ENCODE data around the gene PEMT.
"Not testable (repeated sequence)": the region's sequence is repeated elsewhere in the genome, so short reads cannot be mapped to it uniquely, and the experiment has no call there.

Gene PEMT, protein sequence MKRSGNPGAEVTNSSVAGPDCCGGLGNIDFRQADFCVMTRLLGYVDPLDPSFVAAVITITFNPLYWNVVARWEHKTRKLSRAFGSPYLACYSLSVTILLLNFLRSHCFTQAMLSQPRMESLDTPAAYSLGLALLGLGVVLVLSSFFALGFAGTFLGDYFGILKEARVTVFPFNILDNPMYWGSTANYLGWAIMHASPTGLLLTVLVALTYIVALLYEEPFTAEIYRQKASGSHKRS

DNA sequence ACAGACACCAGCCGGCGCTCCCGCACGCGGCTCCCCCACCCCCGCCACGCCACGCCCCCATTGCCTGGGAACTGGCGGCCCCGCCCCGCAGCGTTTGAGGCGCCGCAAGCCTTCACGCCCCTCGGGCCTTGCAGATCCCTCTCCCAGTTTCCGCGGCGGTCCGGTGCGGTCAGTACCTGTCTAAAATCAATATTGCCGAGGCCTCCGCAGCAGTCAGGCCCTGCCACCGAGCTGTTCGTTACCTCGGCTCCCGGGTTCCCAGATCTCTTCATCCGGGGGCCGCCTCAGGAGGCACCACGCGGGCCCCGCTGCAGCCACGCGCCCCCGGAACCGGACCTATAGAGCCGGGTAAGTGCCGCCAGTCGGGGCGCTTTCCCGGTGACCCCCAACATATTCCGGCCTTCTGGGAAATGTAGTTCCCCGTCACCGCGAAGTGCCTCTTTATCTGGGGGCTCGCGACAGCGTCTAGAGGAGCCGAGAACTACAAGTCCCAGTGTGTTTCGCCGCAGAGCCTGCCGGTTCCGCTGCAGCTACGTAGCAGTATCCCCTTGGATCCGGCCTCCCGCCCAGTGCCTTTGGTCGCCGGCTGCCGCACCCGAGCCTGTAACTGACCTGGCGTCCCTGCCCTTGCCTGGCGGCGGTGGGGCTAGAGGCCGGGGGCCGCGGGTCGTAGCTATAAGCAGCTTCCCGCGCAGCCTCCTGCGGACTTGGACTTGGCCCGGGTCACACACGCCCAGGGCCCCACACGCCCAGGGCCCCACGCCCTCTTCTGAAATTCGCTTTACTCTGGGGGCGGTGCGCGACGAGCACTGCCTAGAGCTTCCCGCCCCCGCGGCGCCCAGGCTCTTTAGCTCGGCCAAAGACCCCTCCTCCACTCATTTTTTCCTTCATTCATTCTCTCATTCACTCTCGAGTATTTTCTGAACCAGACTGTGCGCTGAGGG, at the start of gene PEMT:
PEMT (minus strand) TSS at position 354 of the 944 bp plus-strand sequence; CDS start at position 272, 82 bp downstream.
- peak; percentile 87 to 99 (median 96) for DNase-seq

DNA sequence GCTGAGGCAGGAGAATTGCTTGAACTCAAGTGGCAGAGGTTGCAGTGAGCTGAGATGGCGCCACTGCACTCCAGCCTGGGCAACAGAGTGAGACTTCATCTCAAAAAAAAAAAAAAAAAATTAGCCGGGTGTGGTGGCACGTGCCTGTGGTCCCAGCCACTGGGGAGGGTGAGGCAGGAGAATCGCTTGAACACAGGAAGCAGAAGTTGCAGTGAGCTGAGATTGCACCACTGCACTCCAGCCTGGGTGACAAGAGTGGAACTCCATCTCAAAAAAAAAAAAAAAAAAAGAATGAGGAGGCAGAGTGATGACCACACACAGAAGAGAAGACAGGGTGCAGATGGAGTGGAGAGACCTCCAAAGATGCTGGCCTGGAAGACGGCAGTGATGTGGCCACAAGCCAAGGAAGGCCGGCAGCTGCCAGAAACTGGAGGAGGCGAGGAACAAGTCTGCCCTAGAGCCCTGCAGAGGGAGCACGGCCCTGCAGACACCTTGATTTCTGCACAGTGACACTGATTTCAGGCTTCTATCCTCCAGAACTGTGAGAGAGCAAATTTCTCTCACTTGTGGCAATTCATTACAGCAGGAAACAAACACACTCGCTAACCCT, 48.3 kb upstream of the PEMT start:
- DNase-seq: peak in 1 of 56 donors; percentile 12

DNA sequence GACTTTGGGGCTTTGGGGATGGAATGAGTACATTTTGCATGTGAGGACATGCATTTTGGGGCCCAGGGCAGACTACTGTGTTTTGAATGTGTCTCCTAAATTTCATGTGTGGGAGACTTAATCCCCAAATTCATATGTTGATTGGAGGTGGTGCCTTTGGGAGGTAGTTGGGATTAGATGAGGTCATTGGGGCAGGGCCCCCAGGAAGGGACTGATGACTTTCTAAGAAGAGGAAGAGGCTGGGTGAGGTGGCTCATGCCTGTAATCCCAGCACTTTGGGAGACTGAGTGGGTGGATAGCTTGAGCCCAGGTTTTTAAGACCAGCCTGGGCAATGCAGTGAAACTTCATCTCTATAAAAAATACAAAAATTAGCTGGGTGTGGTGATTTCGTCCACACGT, 47.0 kb upstream of the PEMT start:
- no peak for DNase-seq

DNA sequence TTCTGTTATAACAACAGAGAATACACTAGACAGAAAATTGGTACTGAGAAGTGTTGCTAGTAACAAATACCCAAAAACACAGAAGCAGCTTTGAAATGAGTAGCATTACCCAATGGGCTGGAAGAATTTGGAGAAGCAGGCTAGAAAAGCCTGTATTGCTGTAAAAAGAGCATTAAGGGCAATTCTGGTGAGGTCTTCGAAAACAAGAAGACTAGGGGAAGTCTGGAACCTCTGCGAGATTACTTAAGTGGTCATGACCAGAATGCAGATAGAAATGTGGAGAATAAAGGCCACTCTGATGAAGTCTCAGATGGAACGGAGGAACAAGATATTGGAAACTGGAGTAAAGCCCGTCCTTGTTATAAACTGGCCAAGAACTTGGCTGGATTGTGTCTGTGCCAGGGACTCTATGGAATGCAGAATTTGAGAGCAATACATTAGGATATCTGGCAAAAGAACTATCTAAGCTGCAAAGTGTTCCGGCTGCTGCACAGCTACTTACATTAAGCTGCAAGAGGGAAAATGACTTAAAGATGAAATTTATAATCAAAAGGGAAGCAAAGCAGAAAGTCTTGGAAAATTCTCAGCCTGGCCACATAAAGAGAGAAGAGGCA, 44.9 kb upstream of the PEMT start:
- DNase-seq: no peak

DNA sequence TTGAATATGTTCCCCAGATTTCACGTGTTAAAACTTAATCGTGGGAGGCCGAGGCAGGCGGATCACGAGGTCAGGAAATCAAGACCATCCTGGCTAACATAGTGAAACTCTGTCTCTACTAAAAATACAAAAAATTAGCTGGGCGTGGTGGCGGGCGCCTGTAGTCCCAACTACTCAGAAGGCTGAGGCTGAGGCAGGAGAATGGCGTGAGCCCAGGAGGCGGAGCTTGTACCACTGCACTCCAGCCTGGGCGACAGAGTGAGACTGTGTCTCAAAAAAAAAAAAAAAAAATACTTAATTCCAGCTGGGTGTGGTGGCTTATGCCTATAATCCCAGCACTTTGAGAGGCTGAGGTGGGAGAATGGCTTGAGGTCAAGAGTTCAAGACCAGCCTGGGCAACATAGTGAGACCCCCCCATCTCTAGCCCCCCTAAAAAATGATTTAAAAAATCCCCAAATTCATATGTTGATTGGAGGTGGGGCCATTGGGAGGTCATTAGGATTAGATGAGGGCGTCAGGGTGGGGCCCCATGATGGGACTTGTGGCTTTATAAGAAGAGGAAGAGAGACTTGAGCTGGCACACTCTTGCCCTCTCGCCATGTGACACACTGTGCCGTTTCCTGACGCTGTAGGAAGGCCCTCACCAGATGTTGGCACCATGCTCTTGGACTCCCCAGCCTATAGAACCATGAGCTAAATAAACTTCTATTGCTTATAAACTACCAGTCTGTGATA, 44.2 kb upstream of the PEMT start:
- DNase-seq: not testable (repeated sequence)

DNA sequence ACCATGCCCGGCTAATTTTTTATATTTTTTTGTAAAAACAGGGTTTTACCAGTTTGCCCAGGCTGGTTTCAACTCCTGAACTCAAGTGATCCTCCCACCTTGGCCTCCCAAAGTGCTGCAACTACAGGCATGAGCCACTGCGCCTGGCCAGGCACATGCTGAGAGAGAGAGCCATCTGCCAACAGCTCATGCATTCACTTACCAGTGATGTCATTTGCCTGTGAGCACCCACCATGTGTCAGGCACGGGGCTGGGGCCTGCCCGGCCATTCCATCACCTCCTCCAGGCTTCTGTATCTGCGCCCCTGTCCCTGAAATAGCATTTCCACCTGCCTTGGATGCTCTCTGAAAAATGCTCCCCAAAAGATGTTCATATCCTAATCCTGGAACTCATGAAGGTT, 43.6 kb upstream of the PEMT start:
- DNase-seq: no peak

DNA sequence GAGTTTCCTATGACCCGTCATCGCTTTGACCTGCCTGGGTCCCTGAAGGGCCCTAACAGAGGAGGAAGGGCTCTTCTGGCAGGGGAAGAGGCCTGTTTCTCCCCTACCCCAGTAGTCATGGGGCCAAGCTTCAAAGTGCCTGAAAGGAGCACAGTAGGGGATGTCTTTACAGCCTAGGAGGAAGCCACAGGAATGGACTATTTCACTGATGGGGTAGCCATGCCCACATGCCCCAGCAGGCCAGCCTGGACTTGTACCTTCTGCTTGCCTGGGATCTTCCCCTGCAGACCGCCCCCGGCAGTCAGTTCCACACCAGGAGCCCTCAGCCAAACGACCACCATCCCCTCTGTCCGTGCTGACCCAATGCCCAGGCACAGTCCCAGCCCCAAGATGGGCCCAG, 41.8 kb upstream of the PEMT start:
- no peak for DNase-seq

DNA sequence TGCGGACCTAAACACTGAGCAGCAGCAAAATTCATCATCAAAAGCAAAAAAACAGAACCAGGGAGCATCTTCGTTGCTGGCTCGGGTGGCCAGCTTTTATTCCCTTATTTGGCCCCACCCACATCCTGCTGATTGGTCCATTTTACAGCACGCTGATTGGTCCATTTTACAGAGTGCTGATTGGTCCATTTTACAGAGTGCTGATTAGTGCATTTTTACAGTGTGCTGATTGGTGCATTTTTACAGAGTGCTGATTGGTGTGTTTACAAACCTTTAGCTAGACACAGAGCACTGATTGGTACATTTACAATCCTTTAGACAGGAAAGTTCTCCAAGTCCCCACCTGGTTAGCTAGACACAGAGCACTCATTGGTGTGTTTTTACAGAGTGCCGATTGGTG, 41.2 kb upstream of the PEMT start:
- DNase-seq: not testable (repeated sequence)

DNA sequence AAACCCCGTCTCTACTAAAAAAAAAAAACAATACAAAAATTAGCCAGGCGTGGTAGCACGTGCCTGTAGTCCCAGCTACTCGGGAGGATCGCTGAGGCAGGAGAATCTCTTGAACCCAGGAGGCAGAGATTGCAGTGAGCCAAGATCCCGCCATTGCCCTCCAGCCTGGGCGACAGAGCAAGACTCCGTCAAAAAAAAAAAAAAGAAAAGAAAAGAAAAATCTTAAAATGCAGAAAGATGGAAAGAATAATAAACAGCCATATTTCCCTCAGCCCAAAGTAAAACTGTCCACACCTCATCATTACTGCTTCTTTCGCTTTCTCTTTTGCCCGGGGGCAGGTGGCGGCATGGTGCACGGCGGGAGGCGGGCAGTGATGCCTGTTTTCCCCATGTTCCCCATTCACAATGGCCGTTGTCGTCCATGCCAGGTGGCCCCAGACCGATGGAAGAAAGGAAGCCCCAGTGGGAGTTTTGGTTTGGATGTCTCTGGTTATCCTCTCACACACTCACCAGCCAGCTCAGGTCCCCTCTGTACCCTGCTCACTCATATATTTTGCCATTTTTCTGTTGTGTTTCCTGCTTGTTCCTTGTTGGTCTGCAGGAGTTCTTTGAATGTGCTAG, 37.0 kb upstream of the PEMT start:
- DNase-seq: no peak

DNA sequence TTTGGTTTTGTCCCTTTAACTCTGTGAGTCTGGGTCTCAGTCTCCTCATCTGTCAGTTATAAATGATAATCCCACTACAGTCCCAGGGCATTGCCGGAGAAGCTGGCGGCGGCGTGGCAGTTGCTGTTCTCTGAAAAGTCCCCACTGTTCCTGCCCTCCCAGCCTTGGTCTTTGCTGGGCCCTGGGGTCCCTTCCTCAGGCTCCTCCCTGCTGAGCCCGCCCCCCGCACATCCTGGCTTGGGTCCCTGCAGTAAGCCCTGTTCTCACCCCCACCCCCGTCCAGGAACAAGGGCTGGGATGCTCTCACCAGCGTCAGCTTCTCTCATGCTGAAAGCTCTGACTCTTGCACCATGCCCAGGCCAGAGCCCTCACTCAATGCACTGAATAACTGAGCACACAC, 35.3 kb upstream of the PEMT start:
- DNase-seq: no peak

DNA sequence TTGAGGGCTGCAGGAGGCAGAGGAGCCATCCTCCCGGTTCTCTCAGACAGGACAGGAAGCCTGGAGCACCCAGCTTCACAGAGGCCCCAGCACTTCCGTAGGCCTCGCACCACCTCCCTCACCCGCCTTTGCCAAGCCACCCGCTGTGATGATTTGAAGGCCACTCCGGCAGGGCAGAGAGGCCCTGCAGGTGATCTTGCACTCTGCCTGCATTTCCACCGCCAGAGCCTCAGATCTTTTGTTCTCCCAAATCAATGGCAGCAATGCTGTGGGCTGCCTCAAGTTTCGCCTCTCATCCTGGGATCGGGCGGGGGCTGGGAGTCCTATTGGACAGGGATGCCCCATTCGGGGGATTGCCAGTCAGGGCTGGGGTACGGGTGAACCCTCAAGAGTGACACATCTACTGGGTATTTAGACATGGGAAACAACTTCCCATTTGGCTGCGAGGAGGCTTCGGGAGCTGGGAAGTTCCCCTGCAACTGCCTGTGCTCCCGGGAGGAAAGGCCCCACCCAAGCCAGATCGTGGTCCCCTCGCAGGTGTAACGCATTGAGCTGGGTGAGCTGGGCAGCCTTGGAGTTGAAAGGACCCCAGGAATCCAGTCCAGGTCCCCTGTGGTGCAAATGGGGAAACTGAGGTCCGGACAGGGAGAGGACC, 34.8 kb upstream of the PEMT start:
- no peak for DNase-seq

DNA sequence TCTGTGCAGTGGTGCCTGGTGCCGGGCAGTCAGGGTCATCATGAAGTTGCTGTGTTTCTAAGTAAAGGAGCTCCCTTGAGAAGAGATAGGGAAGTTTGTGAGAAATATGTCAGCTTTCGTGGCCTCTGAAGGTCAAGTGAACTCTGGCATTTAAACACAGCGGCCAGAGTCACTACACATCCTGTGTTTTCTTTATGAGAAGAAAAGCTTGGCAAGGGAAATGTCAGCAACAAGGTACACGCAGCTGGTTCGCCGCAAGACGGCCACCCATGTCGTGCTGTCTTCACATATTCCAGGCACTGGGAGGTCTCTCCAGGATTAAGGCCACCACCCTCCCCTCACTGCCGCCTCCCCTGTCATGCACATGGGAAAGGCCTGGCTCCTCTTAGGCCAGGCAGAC, 33.2 kb upstream of the PEMT start:
- no peak for DNase-seq

DNA sequence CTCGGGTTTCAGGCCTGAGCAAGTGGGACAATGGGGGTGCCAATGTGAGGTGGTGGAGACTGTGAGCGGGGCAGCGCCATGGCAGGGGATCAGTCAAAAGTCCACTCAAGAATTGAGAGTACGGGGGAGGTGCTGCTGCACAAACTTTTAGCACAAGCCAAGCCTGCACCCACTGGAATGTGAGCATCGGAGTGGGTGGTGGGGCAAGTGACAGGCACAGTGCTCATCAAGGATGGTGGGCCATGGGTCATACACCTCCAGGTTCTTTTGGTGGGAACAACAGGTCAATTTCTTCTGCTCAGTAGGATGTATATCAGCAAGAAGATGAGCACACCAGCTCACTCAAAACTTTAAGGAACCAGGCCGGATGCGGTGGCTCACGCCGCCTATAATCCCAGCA, 32.4 kb upstream of the PEMT start:
- DNase-seq: no peak

DNA sequence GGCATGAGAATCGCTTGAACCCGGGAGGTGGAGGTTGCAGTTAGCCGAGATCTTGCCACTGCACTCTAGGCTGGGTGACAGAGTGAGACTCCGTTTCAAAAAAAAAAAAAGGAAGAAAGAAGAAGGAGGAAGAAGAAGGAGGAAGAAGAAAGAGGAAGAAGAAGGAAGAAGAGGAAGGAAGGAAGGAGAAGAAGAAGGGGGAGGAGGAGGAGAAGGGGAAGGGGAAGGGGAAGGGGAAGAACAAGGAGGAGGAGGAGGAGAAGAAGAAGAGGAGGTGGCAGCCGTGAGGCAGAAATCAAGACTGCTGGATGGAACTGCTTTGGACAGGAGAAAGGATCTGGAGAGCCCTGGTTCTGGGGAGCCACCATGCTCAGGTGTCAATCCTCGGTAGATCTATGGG, 29.7 kb upstream of the PEMT start:
- DNase-seq: no peak

DNA sequence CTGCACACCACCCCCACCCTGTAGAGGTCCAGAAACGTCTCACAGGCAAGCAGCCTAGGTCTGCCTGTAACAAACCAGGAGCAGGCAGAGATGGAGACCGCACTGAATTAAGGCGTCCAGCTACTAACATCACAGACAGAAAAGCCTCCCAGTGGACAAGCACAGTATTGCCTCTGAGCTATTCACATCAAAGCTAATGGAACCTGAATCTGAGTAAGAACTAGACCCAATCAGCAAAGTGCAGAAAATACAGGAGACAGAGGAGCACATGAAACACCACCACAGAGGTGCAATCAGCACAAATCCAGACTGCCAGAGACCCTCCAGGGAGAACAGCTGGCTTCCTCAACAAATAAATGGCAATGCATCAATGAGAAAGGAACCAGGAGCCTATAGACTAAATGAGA, 22.2 kb upstream of the PEMT start:
- peak in 13 of 56 donors; percentile 2 to 42 (median 15) for DNase-seq

DNA sequence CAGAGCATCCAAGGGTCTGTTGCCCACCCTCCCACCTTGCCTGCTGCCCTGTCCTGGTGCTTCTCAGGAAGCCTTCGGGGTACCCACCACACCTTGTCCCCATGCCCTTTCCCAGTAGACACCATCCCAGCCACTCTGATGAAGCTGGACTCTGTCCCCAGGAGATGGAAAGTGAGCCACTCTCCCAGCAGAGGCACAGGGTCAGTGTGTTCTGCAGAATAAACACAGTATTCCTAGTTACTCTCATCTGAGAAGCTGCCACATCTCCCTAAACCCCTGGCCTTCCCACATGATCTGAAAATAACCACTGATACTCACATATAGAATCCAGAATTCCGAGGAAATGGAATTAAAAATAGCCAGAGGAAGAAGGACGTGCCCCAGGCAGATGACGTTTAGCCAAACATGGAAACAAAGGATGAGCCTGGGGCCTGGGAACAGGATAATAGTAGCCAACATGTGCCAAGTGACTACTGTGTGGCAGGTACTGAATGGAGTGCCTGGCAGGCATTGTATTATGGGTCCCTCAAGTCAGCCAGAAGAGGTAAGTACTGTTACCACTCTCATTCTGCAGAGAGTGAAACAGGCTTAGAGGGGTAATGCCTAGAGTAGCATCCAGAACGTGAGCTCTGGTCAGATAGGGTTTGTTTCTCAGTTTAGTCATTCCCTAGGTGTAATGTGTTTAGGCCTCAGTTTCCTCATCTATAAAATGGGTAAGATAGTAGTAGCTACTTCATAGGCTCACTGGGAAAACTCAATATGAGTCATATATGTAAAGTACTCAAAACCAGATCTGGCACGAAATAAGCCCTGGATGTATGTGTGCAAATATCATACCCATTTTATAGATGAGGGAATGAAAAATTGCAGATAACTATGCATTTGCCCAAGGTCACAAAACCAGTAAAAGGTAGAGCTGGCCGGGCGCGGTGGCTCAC, 20.8 kb upstream of the PEMT start:
- DNase-seq: no peak

DNA sequence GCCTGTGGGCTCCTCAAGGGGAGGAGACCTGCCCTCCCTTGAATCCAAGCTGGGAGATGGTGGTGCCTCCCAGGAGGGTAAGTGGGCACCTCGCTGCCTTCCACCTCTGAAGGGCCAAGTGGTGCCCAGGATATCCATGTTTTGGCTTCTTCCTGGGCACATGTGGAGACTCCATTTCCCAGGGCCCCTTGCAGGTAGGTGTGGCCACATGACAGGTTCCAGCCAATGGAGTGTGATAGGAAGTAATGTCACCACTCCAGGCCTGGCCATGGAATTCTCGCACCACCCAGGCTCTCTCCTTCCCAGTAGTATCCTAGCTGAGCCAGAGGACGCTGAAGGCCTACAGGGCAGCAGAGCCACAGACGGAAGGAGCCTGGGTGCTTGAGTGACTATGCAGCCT, 17.6 kb upstream of the PEMT start:
- no peak for DNase-seq

DNA sequence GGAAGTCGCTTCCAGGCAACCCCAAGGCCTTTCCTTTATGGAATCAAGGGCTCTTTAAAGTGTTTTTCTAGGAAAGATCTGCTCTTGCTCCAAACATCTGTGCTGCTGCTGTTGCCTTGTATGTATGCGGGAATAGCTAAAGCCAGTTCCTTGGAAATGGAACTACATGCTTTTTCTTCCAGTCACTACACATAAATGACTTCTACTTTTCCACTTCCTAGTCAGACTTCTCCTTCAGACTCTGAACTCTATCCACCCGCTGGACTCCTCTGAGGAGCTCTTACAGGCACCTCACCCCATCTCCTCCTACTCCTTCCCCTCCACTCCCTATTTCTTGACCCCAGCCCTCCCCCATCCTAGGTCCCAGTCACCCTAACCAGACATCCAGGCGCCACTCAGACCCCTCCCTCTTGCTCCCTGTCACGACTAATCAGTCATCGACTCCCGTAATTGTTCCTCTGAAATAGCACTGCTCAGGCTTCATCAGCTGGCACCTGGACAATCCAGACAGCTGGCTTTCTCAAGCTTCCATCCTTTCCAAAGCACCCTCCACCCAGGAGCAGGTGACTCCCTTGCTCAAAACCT, 15.0 kb upstream of the PEMT start:
- DNase-seq: no peak

DNA sequence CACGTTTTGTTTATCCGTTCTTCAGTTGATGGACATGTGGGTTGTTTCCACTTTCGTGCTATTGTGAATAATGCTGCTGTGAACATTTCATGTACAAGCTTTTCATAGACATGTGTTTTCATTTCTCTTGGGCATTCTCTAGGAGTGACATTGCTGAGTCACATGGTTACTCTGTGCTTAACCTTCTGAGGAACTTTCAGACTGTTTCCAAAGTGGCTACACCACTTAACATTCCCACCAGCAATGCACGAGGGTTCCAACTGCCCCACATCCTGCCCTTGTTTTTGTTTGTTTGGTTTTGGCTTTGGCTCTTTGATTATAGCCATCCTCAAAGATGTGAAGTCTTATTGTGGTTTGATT, 14.2 kb upstream of the PEMT start:
- DNase-seq: no peak

Measured in nucleus accumbens (tissue), 56 donors.